ENCODE data around the gene PCSK7.

Gene PCSK7

DNA sequence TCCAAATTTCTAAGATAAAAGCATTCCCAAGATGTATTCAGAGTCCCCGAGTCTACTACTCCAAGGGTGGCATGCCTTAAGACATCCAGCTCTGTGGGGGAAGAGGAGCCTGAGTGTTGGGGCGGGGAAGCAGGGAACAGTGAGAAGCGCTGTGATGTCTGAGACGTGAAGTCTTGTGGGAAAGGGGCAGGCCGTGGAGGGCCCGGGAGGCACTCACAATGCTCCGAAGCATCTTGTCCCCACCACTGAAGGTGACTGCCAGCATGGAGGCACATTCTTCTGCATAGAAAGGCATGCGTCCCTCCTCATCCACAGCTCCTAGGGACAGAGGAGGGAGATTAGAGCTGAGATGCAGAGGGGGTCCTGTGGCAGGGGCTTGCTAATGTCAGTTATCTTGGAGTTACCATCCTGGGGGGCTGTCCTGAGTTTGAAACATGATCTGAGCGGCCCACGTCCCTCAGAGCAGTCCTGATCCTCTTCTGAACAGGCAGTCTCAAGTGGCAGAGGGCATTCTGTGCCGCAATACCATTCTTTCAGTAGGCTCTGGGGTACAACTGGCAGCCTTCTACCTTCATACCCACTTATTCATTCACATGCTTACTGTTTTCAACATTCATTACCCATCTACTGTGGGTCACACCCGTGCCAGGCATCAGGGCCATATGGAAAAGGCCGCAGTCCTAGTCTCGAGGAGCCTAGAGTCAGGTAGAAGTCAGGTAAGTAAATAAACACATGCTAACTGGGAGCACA, 8.7 kb downstream of the PCSK7 start:
- H2AFZ ChIP-seq (ENCODE audit: low read length) = no peak overlapping the region
- H3K4me2 ChIP-seq (ENCODE audit: low read depth, low read length) = no peak overlapping the region
- no peaks in the 10 kb centered on the region; the same call in 1 of the 2 replicates for H3K36me3 ChIP-seq (replicated peaks; ENCODE audit: insufficient read depth, low read length)
- no peaks in the 10 kb centered on the region for H3F3A ChIP-seq (ENCODE audit: insufficient read depth, low read length)
- no peak overlapping the region for H3K4me3 ChIP-seq (ENCODE audit: low read length)
- no peak for TF ChIP-seq EZH2 (optimal IDR thresholded peaks at IDR 0.05; ENCODE audit: low read depth, low read length)
- TF ChIP-seq, protein P1, sequence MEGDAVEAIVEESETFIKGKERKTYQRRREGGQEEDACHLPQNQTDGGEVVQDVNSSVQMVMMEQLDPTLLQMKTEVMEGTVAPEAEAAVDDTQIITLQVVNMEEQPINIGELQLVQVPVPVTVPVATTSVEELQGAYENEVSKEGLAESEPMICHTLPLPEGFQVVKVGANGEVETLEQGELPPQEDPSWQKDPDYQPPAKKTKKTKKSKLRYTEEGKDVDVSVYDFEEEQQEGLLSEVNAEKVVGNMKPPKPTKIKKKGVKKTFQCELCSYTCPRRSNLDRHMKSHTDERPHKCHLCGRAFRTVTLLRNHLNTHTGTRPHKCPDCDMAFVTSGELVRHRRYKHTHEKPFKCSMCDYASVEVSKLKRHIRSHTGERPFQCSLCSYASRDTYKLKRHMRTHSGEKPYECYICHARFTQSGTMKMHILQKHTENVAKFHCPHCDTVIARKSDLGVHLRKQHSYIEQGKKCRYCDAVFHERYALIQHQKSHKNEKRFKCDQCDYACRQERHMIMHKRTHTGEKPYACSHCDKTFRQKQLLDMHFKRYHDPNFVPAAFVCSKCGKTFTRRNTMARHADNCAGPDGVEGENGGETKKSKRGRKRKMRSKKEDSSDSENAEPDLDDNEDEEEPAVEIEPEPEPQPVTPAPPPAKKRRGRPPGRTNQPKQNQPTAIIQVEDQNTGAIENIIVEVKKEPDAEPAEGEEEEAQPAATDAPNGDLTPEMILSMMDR (IDR thresholded peaks at IDR 0.05; ENCODE audit: low read length) = no peak
- no peak for TF ChIP-seq EZH2phosphoT487 (IDR thresholded peaks at IDR 0.05; ENCODE audit: low read length)
- H3K9me3 ChIP-seq (replicated peaks; ENCODE audit: insufficient read depth, low read length) = no peaks in the 10 kb centered on the region
- no peak overlapping the region for H3K9ac ChIP-seq (ENCODE audit: low read length)
- H3K9me2 ChIP-seq (replicated peaks; ENCODE audit: insufficient read depth, low read length) = no peaks in the 10 kb centered on the region
- H4K20me1 ChIP-seq (ENCODE audit: insufficient read depth, low read length) = no peaks in the 10 kb centered on the region
- no peak overlapping the region for H3K27ac ChIP-seq (ENCODE audit: low read length)
- H3K79me2 ChIP-seq (ENCODE audit: low read length) = no peaks in the 10 kb centered on the region
- DNase-seq = no peak
- H3K4me1 ChIP-seq (ENCODE audit: low read length) = no peaks in the 10 kb centered on the region
- H3K27me3 ChIP-seq (replicated peaks; ENCODE audit: insufficient read depth, low read length) = no peaks in the 10 kb centered on the region

DNA sequence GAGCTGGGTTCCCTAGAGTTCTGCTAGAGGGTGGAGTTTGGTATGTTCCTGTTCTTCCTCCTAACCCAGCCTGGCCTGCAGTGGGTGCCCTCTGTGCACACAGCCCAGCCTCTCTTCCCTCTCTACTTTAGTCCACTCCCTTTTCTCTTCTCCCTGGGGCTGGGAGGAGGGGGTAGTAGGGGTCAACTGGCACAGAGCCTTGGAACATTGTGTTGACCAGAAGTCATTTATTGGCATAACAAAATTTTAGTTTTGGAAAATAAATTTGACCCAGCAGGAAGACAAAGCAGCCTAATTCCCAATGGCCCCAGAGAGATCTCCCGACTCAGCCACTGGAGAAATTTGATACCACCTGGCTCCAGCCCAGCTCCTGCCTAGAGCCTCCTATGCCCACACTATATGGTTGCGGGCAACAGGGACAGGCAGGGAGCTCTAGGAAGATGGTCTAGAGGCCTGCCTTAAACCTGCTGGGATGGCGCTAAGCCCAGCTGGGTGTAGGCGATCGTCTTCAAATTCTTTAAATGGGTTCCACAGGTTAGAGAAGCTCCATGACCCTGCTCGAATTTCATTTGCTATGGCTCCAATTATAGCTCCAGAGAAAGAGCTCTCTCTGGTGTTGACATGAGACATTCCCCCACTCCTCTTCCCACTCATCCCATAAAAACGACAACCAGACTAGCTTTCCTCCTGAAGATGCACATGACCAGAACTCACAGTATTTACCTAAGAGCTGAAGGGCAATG, 9.9 kb downstream of the PCSK7 start:
- DNase-seq = no peak
- no peak for TF ChIP-seq EZH2phosphoT487 (IDR thresholded peaks at IDR 0.05; ENCODE audit: low read length)
- TF ChIP-seq EZH2 (optimal IDR thresholded peaks at IDR 0.05; ENCODE audit: low read depth, low read length) = no peak
- TF ChIP-seq, protein P1 (IDR thresholded peaks at IDR 0.05; ENCODE audit: low read length) = no peak
- no peak overlapping the region for H3K4me2 ChIP-seq (ENCODE audit: low read depth, low read length)

DNA sequence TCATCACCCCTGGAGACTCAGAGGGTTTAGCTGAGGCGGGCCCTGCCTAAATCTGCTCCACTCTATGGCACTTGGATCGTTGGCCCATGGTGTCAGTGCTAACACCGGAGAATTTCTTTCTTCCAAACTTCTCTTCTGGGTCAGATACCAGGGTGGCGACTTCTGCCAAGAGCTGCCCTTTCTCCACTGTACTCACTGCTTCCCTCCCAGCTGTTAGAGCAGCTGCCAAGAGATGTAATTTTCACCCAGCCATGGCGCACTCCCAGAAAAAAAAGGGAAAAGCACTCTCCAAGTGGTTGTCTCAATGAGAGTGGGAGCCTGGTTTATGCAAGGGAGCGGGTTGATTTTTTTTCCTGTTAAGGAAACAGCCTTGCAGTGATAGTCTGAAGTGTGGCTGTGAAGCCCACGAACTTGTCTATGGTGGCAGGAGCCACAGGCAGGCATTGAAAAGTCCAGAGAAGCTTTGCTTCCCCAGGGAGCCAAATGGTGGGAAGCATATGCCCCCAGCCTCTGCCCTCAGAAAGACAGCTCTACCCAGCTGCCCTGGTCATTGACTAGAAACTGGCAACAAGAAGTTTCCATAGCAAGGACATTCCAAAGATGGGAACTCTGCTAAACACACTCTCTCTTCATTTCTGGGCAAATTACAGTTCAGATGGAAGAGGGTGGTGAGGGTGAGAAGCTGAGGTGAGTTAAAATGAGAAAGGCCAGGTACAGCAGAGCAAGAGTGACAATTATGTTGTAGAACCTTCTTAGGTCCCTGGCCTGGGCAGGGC, 10.7 kb downstream of the PCSK7 start:
- no peak for TF ChIP-seq EZH2phosphoT487 (IDR thresholded peaks at IDR 0.05; ENCODE audit: low read length)
- TF ChIP-seq EZH2 (optimal IDR thresholded peaks at IDR 0.05; ENCODE audit: low read depth, low read length) = no peak
- TF ChIP-seq, protein P1 (IDR thresholded peaks at IDR 0.05; ENCODE audit: low read length) = no peak
- H3K9me2 ChIP-seq (replicated peaks; ENCODE audit: insufficient read depth, low read length) = no peaks in the 10 kb centered on the region
- no peaks in the 10 kb centered on the region for H3F3A ChIP-seq (ENCODE audit: insufficient read depth, low read length)
- no peak overlapping the region for H3K27ac ChIP-seq (ENCODE audit: low read length)
- no peaks in the 10 kb centered on the region for H3K9me3 ChIP-seq (replicated peaks; ENCODE audit: insufficient read depth, low read length)
- H4K20me1 ChIP-seq (ENCODE audit: insufficient read depth, low read length) = no peaks in the 10 kb centered on the region
- no peak for DNase-seq
- no peaks in the 10 kb centered on the region for H3K4me1 ChIP-seq (ENCODE audit: low read length)
- H3K9ac ChIP-seq (ENCODE audit: low read length) = no peak overlapping the region
- no peaks in the 10 kb centered on the region for H3K79me2 ChIP-seq (ENCODE audit: low read length)
- no peaks in the 10 kb centered on the region for H3K27me3 ChIP-seq (replicated peaks; ENCODE audit: insufficient read depth, low read length)
- no peak overlapping the region for H3K4me2 ChIP-seq (ENCODE audit: low read depth, low read length)
- H3K4me3 ChIP-seq (ENCODE audit: low read length) = no peak overlapping the region
- no peak overlapping the region for H2AFZ ChIP-seq (ENCODE audit: low read length)
- H3K36me3 ChIP-seq (replicated peaks; ENCODE audit: insufficient read depth, low read length) = no peaks in the 10 kb centered on the region; the same call in 1 of the 2 replicates

More for the DNA sequence above, 9.9 kb downstream of the PCSK7 start:
- Histone ChIP-seq H3K27ac (ENCODE audit: low read length) (no peak overlapping the region), H3K4me3 (ENCODE audit: low read length) (no peak overlapping the region), H3K4me1 (ENCODE audit: low read length) (no peaks in the 10 kb centered on the region), H3K27me3 (replicated peaks; ENCODE audit: insufficient read depth, low read length) (no peaks in the 10 kb centered on the region), H3F3A (ENCODE audit: insufficient read depth, low read length) (no peaks in the 10 kb centered on the region), H3K9ac (ENCODE audit: low read length) (no peak overlapping the region), H3K79me2 (ENCODE audit: low read length) (no peaks in the 10 kb centered on the region), H4K20me1 (ENCODE audit: insufficient read depth, low read length) (no peaks in the 10 kb centered on the region), H3K9me2 (replicated peaks; ENCODE audit: insufficient read depth, low read length) (no peaks in the 10 kb centered on the region), H2AFZ (ENCODE audit: low read length) (no peak overlapping the region), H3K9me3 (replicated peaks; ENCODE audit: insufficient read depth, low read length) (no peaks in the 10 kb centered on the region), H3K36me3 (replicated peaks; ENCODE audit: insufficient read depth, low read length) (no peaks in the 10 kb centered on the region; the same call in none of the 2 replicates)
